WERI-Rb-1 (cell line): ENCODE measurements around the gene KRT77.
"Not testable (repeated sequence)": the region's sequence is repeated elsewhere in the genome, so short reads cannot be mapped to it uniquely, and the experiment has no call there.

ENCODE experiments used
- DNase-seq: peaks from one replicate; pipeline ENCODE4 v3.0.0-alpha.2; 2020
- H3K27ac ChIP-seq: fragments of 250-450 bp; sonication (Bioruptor Pico); 2 replicates; pipeline ENCODE4 v1.5.1; 2020; ENCODE audit warnings: mild to moderate bottlenecking, moderate library complexity
- H3K27me3 ChIP-seq: fragments of 250-450 bp; sonication (Bioruptor Pico); 2 replicates; pipeline ENCODE4 v1.5.1; 2021; ENCODE audit warnings: mild to moderate bottlenecking, low read depth, moderate library complexity; ENCODE audit not compliant: insufficient read depth, severe bottlenecking
- H3K36me3 ChIP-seq: fragments of 250-450 bp; sonication (Bioruptor Pico); 2 replicates; pipeline ENCODE4 v1.5.1; 2020; ENCODE audit warnings: mild to moderate bottlenecking, moderate library complexity
- H3K4me3 ChIP-seq: 2 replicates; pipeline ENCODE4 v1.5.1; 2011; ENCODE audit warnings: low read depth, mild to moderate bottlenecking, control low read depth, low read length
- H3K9me3 ChIP-seq: fragments of 250-450 bp; sonication (Bioruptor Pico); 2 replicates; pipeline ENCODE4 v1.5.1; 2021; ENCODE audit warnings: mild to moderate bottlenecking, moderate library complexity; ENCODE audit not compliant: severe bottlenecking
- CTCF ChIP-seq: IDR thresholded peaks from 2 replicates; pipeline ENCODE4 v1.5.1; 2011; ENCODE audit warnings: low read depth, mild to moderate bottlenecking, control low read depth, inconsistent platforms, low read length

KRT77 gene

DNA sequence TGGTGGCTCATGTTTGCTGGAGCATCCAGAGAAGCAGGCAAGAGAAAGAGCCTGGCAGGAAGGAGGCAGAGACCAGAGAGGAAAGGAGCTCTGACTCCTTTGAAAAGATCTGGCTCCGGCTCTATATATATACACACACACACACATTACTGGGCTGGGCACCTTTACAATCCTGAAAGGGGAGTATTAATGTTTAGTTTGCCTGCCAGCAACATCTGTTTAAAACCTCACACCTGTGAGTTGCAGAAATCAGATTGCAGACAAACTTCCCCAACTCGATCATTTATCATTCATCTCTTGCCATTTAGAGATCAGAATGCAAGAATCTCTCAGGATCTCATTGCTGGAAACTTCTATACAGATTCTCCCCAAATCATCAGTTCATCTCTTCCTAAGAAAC lies at the start of gene KRT77:
Gene KRT77 (minus strand): TSS at position 101 of the 400 bp plus-strand sequence. CDS start 90 bp downstream, at position 11.
- H3K27ac ChIP-seq = no peak within 1 kb of the TSS
- no peaks in the 10 kb centered on the region for H3K36me3 ChIP-seq
- no peak for TF ChIP-seq CTCF
- H3K9me3 ChIP-seq = no peaks in the 10 kb centered on the region
- no peak for DNase-seq
- H3K4me3 ChIP-seq = no peak within 1 kb of the TSS
- H3K27me3 ChIP-seq = peaks cover 79% of the 10 kb centered on the region

GRCh38 chr12:52752516-52752915 lies 49.2 kb upstream of the KRT77 start:
- no peak overlapping the region for H3K4me3 ChIP-seq
- TF ChIP-seq CTCF = no peak
- H3K36me3 ChIP-seq = no peaks in the 10 kb centered on the region
- H3K27ac ChIP-seq = no peak overlapping the region
- peaks cover 47% of the 10 kb centered on the region for H3K27me3 ChIP-seq
- H3K9me3 ChIP-seq = no peaks in the 10 kb centered on the region
- no peak for DNase-seq

GRCh38 chr12:52751795-52752194 lies 48.5 kb upstream of the KRT77 start:
- no peak for TF ChIP-seq CTCF
- no peaks in the 10 kb centered on the region for H3K9me3 ChIP-seq
- no peak overlapping the region for H3K4me3 ChIP-seq
- no peak for DNase-seq
- H3K27me3 ChIP-seq = peaks cover 54% of the 10 kb centered on the region
- H3K27ac ChIP-seq = no peak overlapping the region
- no peaks in the 10 kb centered on the region for H3K36me3 ChIP-seq

GRCh38 chr12:52750532-52750931 lies 47.2 kb upstream of the KRT77 start:
- H3K27me3 ChIP-seq = peaks cover 60% of the 10 kb centered on the region
- H3K27ac ChIP-seq, DNase-seq, H3K4me3 ChIP-seq, H3K36me3 ChIP-seq, H3K9me3 ChIP-seq: not testable (repeated sequence)

- DNase-seq = no peak
- Histone ChIP-seq H3K9me3 (no peaks in the 10 kb centered on the region), H3K27me3 (peaks cover 67% of the 10 kb centered on the region), H3K27ac (no peak overlapping the region), H3K36me3 (no peaks in the 10 kb centered on the region), H3K4me3 (no peak overlapping the region)
- no peak for TF ChIP-seq CTCF
Observed at GRCh38 chr12:52749827-52750226, 46.5 kb upstream of the KRT77 start.

DNA sequence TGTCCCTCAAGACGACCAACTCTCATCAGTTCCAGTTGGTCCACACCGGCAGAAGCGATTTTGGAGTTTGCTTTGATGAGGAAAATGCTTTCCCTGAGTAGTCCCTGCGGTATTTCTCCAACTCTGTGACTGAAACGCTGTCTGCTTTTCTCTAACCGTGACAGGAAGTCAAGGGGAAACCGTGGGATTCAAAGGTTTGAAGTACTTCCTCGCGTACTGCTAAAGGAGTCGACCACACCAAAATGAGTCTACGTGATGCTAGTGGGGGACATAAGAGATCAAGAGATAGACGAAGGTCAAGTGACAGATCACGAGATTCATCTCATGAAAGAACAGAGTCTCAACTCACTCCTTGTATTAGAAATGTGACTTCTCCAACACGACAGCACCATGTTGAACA lies 45.3 kb upstream of the KRT77 start:
- peaks cover 68% of the 10 kb centered on the region for H3K27me3 ChIP-seq
- no peaks in the 10 kb centered on the region for H3K9me3 ChIP-seq
- H3K4me3 ChIP-seq = no peak overlapping the region
- no peak for DNase-seq
- H3K36me3 ChIP-seq = no peaks in the 10 kb centered on the region
- TF ChIP-seq CTCF = no peak
- no peak overlapping the region for H3K27ac ChIP-seq
